OCI-LY1 (cell line): ENCODE data around the gene AREL1.
A peak's percentile ranks its signal among the peaks of the same experiment; 100 is the strongest.

Experiments
- H2AFZ ChIP-seq: fragments of 200-600 bp; sonication (generic), shearing (Covaris generic); 2 replicates; pipeline ENCODE4 v1.6.0; 2014; ENCODE audit warnings: antibody characterized with exemption, mild to moderate bottlenecking, low read length
- H3F3A ChIP-seq: fragments of 200-600 bp; sonication (generic), shearing (Covaris generic); 2 replicates; pipeline ENCODE4 v1.6.0; 2014; ENCODE audit warnings: mild to moderate bottlenecking, antibody characterized with exemption, low read length, moderate library complexity; ENCODE audit not compliant: insufficient read depth
- H3K27ac ChIP-seq: fragments of 200-600 bp; sonication (generic); 2 replicates; pipeline ENCODE4 v1.5.1; 2014; ENCODE audit warnings: low read length, mixed run types, mild to moderate bottlenecking, low read depth; ENCODE audit not compliant: poor library complexity, severe bottlenecking
- H3K27me3 ChIP-seq: fragments of 200-600 bp; sonication (generic); 2 replicates; pipeline ENCODE4 v1.6.0; 2014; ENCODE audit warnings: antibody characterized with exemption, mild to moderate bottlenecking, low read length, moderate library complexity; ENCODE audit not compliant: insufficient read depth
- H3K36me3 ChIP-seq: fragments of 200-600 bp; sonication (generic); 2 replicates; pipeline ENCODE4 v1.6.1; 2014; ENCODE audit warnings: mild to moderate bottlenecking, antibody characterized with exemption, low read length, moderate library complexity, mixed read lengths; ENCODE audit not compliant: insufficient read depth
- H3K4me1 ChIP-seq: fragments of 200-600 bp; sonication (generic); 2 replicates; pipeline ENCODE4 v1.5.1; 2014; ENCODE audit warnings: mild to moderate bottlenecking, low read length, moderate library complexity; ENCODE audit not compliant: insufficient read depth, severe bottlenecking
- H3K4me2 ChIP-seq: fragments of 200-600 bp; sonication (generic), shearing (Covaris generic); 2 replicates; pipeline ENCODE4 v1.6.1; 2014; ENCODE audit warnings: low read length
- H3K4me3 ChIP-seq: fragments of 200-600 bp; sonication (generic); 2 replicates; pipeline ENCODE4 v1.5.1; 2014; ENCODE audit warnings: low read length, low read depth, mild to moderate bottlenecking, mixed read lengths; ENCODE audit not compliant: poor library complexity, severe bottlenecking
- H3K79me2 ChIP-seq: fragments of 200-600 bp; shearing (Covaris generic); 2 replicates; pipeline ENCODE4 v1.6.1; 2016; ENCODE audit warnings: mixed run types, low read length, mixed read lengths; ENCODE audit not compliant: insufficient read depth
- H3K9ac ChIP-seq: fragments of 200-600 bp; sonication (generic), shearing (Covaris generic); 2 replicates; pipeline ENCODE4 v1.6.1; 2014; ENCODE audit warnings: mild to moderate bottlenecking, low read length, mixed read lengths
- H3K9me2 ChIP-seq: fragments of 200-600 bp; sonication (generic), shearing (Covaris generic); 2 replicates; pipeline ENCODE4 v1.6.1; 2014; ENCODE audit warnings: low read depth, mild to moderate bottlenecking, low read length, mixed read lengths
- H3K9me3 ChIP-seq: fragments of 200-600 bp; shearing (Covaris generic); 2 replicates; pipeline ENCODE4 v1.6.1; 2014; ENCODE audit warnings: low read length, mixed read lengths
- H4K20me1 ChIP-seq: fragments of 200-600 bp; sonication (generic), shearing (Covaris generic); 2 replicates; pipeline ENCODE4 v1.6.0; 2016; ENCODE audit warnings: mild to moderate bottlenecking, low read length; ENCODE audit not compliant: insufficient read depth
- CTCF ChIP-seq: fragments of 200-600 bp; sonication (generic), shearing (Covaris generic); IDR thresholded peaks from 2 replicates; pipeline ENCODE4 v1.5.1; 2017; ENCODE audit warnings: mild to moderate bottlenecking, antibody characterized with exemption, low read length, moderate library complexity, mixed read lengths
- EZH2 ChIP-seq: fragments of 200-600 bp; sonication (generic), shearing (Covaris generic); IDR thresholded peaks from 2 replicates; pipeline ENCODE4 v1.8.0; 2017; ENCODE audit warnings: borderline replicate concordance, mixed run types, mild to moderate bottlenecking, antibody characterized with exemption, low read length, moderate library complexity, mixed read lengths

AREL1 gene

GRCh38 chr14:74614508-74615495 is 98.1 kb downstream of the AREL1 start:
- H3K27me3 ChIP-seq: no peaks in the 10 kb centered on the region
- TF ChIP-seq CTCF (no peak), EZH2 (no peak)
- H3K9me3 ChIP-seq: no peaks in the 10 kb centered on the region
- no peaks in the 10 kb centered on the region for H3F3A ChIP-seq
- H3K36me3 ChIP-seq: no peaks in the 10 kb centered on the region
- no peak overlapping the region for H2AFZ ChIP-seq
- no peaks in the 10 kb centered on the region for H3K9me2 ChIP-seq
- H3K79me2 ChIP-seq: no peaks in the 10 kb centered on the region
- H3K4me1 ChIP-seq: peaks cover 20% of the 10 kb centered on the region
- no peaks in the 10 kb centered on the region for H4K20me1 ChIP-seq
- no peak overlapping the region for H3K27ac ChIP-seq
- H3K9ac ChIP-seq: no peak overlapping the region
- H3K4me2 ChIP-seq: no peak overlapping the region
- H3K4me3 ChIP-seq: no peak overlapping the region

GRCh38 chr14:74613211-74613914 is 99.5 kb downstream of the AREL1 start:
- Histone ChIP-seq H3K27me3 (no peaks in the 10 kb centered on the region), H3K79me2 (no peaks in the 10 kb centered on the region), H3K4me2 (no peak overlapping the region), H3K9ac (no peak overlapping the region), H3K27ac (no peak overlapping the region), H3K36me3 (no peaks in the 10 kb centered on the region), H3K4me1 (peaks cover 21% of the 10 kb centered on the region), H4K20me1 (no peaks in the 10 kb centered on the region), H3F3A (no peaks in the 10 kb centered on the region), H3K4me3 (no peak overlapping the region), H3K9me2 (no peaks in the 10 kb centered on the region), H2AFZ (no peak overlapping the region), H3K9me3 (no peaks in the 10 kb centered on the region)
- TF ChIP-seq CTCF: no peak
- no peak for TF ChIP-seq EZH2

- peak overlapping the region; percentile 80 for H3K4me2 ChIP-seq
- H4K20me1 ChIP-seq: no peaks in the 10 kb centered on the region
- 0 out of 2 replicates have a peak overlapping the region, but pooled peaks have one; percentile 1 for H2AFZ ChIP-seq
- H3K36me3 ChIP-seq: no peaks in the 10 kb centered on the region
- no peaks in the 10 kb centered on the region for H3K27me3 ChIP-seq
- H3K79me2 ChIP-seq: no peaks in the 10 kb centered on the region
- H3K9me2 ChIP-seq: no peaks in the 10 kb centered on the region
- H3K9me3 ChIP-seq: no peaks in the 10 kb centered on the region
- no peaks in the 10 kb centered on the region for H3F3A ChIP-seq
- peak overlapping the region; percentile 59 for H3K9ac ChIP-seq
- no peak overlapping the region for H3K27ac ChIP-seq
- H3K4me3 ChIP-seq: peak overlapping the region; percentile 61
- no peak for TF ChIP-seq EZH2
- peak; percentile 47; the same call in 1 of the 2 replicates for TF ChIP-seq CTCF
- peaks cover 12% of the 10 kb centered on the region for H3K4me1 ChIP-seq
These were observed 100.4 kb downstream of the AREL1 start for GRCh38 chr14:74612350-74613021.
